PC-3 (cell line): Measurements from ENCODE around the gene SMC1A.
"Not testable (repeated sequence)": the region's sequence is repeated elsewhere in the genome, so short reads cannot be mapped to it uniquely, and the experiment has no call there.

Experiments
- EZH2 ChIP-seq: fragments of 300-600 bp; sonication (generic); IDR thresholded peaks from one replicate; pipeline ENCODE4 v1.6.1; 2017; ENCODE audit warnings: antibody characterized with exemption, mild to moderate bottlenecking, low read length; ENCODE audit not compliant: unreplicated experiment
- TF ChIP-seq, protein P1 (sequence below): fragments of 300-600 bp; sonication (generic); conservative IDR thresholded peaks from 2 replicates; pipeline ENCODE4 v1.5.1; 2017; ENCODE audit warnings: antibody characterized with exemption, low read depth, mild to moderate bottlenecking, low read length

GRCh38 chrX:53468659-53469058 lies 46.2 kb upstream of the SMC1A start:
- TF ChIP-seq, protein P1, sequence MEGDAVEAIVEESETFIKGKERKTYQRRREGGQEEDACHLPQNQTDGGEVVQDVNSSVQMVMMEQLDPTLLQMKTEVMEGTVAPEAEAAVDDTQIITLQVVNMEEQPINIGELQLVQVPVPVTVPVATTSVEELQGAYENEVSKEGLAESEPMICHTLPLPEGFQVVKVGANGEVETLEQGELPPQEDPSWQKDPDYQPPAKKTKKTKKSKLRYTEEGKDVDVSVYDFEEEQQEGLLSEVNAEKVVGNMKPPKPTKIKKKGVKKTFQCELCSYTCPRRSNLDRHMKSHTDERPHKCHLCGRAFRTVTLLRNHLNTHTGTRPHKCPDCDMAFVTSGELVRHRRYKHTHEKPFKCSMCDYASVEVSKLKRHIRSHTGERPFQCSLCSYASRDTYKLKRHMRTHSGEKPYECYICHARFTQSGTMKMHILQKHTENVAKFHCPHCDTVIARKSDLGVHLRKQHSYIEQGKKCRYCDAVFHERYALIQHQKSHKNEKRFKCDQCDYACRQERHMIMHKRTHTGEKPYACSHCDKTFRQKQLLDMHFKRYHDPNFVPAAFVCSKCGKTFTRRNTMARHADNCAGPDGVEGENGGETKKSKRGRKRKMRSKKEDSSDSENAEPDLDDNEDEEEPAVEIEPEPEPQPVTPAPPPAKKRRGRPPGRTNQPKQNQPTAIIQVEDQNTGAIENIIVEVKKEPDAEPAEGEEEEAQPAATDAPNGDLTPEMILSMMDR: not testable (repeated sequence)
- TF ChIP-seq EZH2: not testable (repeated sequence)
